ENCODE results near the gene S100A1.
"Not testable (repeated sequence)": the region's sequence is repeated elsewhere in the genome, so short reads cannot be mapped to it uniquely, and the experiment has no call there.

Gene S100A1

DNA sequence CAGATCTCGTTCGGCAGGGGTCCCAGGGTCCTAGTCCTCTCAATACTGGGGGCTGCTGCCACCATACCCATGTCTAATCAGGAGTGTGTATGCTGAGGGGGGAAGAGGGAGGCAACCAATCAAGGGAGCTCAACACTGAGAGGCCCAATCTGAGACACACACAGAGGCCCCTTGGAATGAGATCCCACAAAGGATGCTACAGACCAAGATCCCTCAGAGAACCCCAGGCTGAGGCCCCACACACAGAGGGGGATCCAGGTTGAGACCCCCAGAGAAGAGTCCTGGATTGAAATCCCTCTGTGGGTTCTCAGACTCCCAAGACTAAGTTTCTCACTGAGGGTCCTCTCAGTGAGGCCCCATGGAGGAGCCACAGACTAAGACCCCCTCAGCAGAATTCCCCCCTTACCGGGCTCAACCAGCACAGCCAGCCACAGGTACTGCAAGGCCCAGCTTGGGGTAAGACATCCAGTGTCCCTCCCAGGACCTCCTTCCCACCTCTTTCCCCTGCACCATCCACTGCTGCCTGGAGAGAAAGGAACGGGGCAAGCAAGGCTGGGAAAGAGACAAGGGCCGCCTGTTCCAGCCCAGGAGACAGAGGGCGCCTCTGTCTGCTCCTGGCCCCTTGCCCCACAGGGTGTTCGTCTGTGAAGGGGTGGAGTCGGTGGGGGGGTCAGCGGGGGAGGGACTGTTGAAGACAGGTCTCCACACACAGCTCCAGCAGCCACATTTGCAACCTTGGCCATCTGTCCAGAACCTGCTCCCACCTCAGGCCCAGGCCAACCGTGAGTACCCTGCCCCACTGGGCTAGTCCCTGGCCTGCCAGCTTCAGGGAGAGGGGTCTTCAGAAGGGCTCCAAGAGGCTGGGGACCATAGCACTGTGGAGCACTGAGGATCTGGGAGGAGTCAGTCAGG, at the start of gene S100A1:
Gene S100A1, plus strand, starts transcription at position 720 of the 912 bp plus-strand sequence. CDS start 2,088 bp downstream, outside the sequence.
- no peak for DNase-seq

DNA sequence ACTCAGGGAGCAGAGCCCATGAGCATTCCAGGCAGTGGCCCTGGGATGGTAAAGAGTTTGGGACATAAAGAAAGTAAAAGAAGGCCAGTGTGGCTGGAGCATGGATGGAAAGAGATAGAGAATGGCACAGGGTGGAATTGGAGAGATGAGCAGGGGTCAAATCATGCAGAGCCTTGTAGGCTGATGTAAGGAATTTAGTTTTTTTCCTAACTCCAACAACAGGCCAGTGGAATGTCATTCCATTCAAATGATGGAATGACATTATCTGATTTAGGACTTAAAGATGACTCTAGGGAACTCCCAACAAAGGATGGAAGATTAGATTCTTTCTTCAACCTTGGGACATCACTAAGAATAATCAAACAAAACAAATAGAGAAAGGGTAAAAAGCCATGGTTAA, 49.7 kb upstream of the S100A1 start:
- no peak for DNase-seq

DNA sequence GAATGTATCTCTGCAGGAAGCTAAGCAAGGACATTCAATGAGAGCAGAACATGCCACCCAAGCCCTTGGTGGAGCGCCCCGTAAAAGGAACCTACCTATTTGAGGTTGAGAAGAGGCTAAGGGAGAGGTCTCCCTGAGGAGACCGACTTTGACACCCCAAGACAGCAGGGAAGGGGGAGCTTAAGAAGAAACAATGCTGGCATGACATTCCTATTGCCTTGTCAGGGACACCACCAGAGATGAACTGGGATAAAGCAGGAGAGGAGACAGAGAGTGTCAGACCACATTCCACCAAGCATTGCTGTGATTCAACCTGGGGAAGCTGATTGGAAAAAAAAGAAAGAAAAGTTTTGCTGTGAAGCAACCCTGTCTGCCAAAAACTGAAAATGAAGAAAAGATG, 49.3 kb upstream of the S100A1 start:
- DNase-seq: no peak

DNA sequence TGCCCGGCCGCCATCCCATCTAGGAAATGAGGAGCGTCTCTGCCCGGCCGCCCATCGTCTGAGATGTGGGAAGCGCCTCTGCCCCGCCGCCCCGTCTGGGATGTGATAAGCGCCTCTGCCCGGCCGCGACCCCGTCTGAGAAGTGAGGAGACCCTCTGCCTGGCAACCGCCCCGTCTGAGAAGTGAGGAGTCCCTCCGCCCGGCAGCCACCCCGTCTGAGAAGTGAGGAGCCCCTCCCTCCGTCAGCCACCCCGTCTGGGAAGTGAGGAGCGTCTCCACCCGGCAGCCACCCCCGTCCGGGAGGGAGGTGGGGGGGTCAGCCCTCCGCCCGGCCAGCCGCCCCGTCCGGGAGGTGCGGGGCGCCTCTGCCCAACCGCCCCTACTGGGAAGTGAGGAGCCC, 45.4 kb upstream of the S100A1 start:
- not testable (repeated sequence) for DNase-seq

DNA sequence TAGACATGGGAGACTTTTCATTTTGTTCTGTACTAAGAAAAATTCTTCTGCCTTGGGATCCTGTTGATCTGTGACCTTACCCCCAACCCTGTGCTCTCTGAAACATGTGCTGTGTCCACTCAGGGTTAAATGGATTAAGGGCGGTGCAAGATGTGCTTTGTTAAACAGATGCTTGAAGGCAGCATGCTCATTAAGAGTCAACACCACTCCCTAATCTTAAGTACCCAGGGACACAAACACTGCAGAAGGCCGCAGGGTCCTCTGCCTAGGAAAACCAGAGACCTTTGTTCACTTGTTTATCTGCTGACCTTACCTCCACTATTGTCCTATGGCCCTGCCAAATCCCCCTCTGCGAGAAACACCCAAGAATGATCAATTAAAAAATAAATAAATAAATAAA, 44.7 kb upstream of the S100A1 start:
- not testable (repeated sequence) for DNase-seq

DNA sequence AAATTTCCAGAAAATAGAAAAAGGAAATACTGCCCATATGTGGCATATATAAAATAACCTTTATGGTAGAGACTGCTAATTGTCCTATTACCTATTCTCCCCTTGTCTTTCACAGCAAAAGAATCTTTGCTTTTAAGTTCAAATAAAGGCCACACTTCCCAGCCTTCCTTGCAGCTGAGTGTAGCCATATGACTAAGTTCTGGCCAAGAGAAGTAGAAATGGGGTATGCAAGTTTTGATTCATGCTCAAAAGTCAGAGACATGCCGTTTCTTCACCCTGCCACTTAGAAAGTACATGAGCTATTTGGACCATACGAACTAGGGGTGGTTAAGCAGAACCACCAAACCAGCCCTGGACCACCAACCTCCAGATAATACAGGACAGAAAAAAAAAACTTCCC, 44.3 kb upstream of the S100A1 start:
- DNase-seq: no peak

DNA sequence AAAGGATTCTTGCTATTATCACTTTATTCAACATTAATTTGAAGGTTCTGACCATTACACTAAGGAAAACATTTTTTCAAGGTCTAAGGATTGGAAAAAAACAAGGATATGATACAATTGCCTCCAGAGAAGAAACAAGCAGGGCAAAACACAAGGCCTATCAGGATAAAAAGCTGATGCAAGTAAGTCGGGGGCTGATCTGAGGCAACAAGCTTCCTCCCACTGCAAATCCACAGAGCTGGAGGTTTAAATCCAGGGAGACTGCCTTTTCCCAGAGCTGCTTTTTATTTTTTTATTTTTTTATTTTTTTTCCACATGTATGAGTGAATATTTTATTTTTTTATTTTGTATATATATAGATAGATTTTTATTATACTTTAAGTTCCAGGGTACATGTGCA, 43.2 kb upstream of the S100A1 start:
- DNase-seq: no peak

DNA sequence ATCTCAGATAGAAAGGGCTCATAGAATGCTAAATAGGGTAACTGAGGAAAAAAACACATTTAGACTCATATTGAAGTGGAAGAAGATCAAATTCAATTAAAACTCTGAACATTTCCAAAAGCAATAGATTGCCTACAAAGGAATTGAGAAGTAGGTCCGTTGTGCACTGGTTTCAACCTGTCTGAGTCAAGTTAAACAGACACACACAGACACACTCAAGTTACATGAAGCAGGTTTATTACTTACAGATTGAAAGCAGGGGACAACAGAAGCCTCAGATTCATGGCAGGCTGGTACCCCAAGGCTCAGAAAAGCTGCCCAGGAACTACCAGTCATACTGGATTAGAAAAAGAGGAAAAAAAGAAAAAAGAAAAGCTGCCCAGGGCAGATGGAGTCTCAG, 41.9 kb upstream of the S100A1 start:
- DNase-seq: no peak

DNA sequence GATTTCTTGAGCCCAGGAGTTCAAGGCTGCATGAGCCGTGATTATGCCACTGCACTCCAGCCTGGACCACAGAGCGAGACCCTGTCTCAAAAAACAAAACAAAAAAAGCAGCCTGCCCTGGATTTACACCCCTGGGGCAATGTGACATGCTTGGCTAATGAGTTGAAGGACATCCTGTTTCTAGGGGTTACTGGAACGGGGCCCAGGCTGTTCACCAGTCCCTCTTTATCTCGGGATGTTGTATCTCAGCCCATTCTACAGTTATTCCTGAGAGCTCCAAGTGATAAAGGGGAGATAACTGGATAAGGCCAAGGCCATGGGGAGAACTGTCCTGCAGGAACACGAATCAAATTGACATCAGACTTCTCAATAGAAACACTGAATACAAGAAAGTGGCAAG, 40.9 kb upstream of the S100A1 start:
- no peak for DNase-seq

DNA sequence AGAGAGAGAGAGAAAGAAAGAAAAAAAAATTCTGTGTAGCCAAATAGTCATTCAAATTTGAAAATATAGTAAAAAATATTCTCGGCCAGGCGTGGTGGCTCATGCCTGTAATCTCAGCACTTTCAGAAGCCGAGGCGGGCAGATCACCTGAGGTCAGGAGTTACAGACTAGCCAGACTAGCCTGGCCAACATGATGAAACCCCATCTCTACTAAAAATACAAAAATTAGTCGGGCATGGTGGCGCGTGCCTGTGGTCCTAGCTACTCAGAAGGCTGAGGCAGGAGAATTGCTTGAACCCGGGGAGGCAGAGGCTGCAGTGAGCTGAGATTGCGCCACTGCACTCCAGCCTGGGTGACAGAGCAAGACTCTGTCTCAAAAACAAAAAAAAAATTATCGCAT, 40.2 kb upstream of the S100A1 start:
- not testable (repeated sequence) for DNase-seq

DNA sequence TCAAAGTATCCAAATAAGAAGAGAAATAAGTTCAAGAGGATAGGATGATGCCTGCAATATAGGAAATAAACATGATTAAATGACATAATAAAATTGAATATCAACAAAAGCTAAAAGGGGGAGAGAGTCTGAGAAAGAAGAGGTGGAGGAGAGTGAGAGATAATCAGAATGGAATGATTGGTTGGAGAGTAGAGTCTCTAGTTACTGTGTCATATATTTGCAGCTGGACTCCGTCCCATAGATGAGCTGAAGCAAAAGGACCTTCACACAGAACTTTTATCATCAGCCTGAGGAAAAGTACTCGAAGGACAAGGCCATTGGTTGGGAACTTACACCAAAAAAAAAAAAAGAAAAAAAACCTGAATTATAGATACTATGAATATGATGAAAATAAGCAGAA, 39.8 kb upstream of the S100A1 start:
- DNase-seq: no peak

DNA sequence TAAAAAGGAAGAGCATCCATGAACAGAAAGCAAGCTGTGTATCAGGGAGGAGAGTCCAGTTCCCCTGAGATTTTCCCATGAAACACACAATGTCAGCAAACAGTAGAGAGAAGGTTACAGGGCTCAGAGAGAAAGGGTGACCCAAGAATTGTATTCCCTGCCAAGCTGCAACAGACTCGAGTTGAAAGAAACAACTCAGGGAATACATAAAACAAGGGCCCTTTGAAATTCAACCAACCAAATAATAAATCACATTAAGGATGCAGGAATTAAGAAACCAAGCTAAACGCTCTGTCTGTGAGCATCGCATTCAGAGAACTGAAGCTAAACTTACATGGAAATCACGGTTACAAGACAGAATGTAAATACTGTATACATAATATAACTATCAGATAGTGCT, 35.5 kb upstream of the S100A1 start:
- DNase-seq: no peak

DNA sequence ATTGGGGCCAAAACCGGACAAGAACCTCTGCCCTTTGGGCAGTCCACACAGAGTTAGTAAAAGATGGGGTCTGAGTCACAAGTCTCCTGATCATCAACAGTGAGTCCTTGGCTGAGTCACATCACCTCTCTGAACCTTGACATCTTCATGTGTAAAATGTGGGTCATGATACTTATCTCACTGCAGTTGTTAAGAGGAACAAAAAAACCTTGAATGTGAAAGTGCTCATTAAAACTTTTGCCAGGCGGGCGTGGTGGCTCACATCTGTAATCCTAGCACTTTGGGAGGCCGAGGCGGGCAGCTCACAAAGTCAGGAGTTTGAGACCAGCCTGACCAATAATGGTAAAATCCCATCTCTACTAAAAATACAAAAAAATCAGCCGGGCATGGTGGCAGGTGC, 31.0 kb upstream of the S100A1 start:
- DNase-seq: no peak

DNA sequence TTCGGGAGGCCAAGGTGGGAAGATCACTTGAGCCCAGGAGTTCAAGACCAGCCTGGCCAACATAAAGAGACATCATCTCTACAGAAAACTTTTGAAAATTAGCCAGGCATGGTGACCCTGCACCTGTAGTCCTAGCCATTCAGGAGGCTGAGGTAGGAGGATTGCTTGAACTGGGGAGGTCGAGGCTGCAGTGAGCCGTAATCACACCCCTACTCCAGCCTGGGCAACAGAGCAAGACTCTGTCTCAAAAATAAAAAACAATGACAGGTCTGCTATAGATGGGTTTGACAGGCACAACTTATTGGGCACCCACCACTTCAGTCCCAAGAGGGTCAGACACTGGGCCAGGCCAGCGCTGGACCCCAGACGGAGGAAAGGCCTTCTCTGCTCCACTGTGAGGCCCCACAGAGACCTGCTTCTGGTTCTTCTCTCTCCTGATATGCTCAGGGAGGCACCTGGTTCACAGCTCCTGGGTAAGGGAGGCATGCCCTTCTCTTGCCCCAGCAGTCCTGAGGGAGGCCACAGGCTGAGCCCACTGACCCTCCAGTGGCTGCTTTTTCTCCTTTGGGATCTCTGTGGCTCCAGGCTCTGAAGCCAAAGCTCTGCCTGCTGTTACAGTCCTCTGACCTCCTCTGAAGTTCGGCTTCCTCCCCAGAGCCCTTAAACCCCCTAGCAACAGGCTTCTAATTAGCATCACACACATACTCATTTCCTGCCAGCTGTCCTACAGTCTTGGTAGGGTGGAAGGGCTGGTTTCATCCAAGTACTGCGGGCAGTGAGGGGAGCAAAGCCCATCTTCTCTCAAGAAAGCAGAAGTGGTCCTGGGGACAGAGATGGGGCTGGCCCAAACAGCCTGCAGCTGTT, 29.7 kb upstream of the S100A1 start:
- DNase-seq: peak; percentile 28

DNA sequence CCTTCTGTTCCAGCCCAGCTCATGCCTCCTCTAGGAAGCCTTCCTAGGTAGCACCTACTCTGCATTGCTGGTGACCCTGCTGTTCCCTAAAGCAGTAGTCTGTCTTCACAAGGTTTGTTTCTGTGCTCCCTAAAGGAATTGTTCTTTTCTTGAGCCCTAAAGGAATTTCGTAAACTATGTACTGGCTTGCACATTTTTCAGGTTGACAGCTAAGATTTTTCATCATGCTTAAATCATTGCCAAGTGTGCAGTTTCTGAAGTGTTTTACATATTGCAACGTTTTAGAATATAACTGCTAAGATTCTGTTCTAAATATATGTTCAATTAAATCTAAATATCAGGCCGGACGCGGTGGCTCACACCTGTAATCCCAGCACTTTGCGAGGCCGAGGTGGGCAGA, 28.4 kb upstream of the S100A1 start:
- no peak for DNase-seq

DNA sequence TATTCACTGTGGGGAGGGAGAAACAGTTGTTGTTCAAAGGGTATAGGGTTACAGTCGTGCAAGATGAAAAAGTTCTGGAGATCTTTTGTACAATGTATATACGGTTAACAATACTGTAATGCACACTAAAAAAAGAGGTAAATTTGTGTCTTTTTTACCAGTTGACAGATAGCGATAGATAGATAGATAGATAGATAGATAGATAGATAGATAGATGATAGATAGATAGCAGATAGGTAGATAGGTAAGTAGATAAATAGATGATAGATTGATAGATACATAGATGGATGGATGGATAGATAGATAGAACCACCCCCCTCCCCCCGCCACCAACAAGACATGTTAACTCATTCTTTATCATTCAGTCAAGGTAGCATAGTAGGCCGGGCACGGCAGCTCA, 25.5 kb upstream of the S100A1 start:
- DNase-seq: no peak

DNA sequence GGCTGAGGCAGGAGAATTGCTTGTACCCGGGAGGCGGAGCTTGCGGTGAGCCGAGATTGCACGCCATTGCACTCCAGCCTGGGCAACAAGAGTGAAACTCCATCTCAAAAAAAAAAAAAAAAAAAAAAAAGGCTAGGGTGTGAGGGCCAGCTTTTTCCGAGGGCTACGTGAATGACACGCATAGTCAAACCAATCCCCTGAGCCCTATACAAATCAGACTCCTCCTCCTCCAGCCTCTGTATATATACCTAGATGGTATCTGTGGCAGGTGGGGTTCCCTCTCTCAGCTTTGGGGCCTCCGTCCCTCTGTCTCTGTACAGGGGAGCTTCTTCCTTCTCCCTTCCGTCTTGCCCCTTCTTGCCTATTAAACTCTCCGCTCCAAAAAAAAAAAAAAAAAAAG, 22.0 kb upstream of the S100A1 start:
- DNase-seq: no peak

DNA sequence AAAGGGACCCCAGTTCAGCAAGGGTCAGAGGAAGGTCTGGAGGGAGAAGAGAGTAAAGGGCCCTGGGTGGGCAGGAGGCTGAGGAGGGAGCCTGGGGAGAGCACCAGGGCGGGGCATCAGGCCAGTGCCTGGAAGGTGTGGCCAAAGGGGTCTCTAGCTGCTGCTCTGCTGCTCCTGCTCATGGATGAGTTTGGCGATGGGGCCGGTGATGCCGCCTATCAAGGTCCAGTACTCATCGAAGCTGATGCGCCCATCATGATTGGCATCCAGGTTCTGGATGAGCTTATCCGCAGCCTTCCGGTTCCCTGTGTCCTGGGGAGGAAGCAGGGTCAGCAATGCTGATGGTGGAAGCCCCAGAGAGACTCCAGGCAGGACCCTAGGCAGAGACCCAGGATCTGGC, 20.9 kb upstream of the S100A1 start:
- no peak for DNase-seq

DNA sequence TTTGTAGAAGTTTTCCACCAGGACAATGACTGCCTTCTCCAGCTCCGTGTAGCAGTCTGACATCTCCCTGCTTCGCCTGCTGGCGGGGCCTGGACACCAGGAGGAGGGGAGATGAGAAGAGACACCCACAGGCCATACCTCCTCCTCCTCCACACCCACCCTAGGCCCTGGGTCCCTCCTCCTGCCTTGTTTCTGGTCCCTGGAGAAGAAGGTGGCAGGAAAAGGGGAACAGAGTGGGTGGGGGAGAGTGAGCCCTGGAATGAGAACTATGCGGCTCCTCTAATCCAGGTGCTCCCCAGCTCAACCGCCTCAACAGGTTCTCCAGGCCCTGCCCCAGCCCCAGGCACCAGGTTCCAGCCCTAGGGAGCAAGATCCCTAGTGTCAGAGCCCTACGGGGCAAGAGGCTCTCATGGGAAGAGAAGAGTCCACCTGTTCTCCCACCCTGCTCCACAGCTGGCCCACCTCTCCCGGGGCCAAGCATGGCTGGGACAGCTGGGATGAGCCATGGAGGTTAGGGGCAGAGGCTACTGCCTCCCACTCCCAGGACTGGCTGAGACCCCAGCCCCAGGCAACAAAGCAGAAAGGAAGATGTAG, 20.0 kb upstream of the S100A1 start:
- DNase-seq: no peak

DNA sequence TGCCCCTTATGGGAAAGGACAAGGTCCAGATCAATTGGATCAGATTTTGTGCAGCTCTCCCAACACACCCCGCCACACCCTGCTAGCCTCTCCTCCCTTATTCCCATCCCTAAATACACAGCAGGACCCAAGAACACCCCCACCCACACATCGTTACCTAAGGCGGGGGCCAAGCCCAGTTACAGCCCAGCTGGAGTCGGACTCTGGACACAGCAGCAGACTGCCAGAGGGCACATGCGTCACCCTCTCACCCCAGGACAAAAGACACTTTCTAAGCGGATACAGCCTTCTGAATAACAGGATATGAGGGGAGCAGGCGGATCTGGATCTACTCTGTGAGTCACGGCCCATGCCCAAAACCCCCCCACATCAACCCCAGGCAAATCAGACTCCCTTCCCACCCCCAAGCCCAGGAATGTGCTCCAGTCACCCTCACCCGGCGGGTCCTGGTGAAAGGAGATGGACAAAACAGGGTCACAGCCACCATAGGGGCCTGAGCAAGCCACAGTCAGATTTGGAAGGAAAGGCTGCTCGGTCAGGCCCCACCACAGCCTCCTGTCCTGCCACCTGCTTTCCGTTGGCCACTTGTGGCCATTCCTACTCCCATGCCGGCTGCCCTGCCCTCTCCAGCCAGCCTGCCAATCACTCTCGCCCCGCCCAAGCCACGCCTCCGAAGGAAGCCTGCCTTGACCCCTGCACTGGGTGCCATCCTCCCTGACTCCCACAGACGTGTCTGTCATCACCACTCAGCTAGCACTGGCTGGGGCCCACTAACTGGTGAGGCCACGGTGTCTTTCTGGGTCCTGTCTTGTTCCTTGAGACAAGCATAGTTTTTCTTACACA, 19.3 kb upstream of the S100A1 start:
- DNase-seq: no peak

DNA sequence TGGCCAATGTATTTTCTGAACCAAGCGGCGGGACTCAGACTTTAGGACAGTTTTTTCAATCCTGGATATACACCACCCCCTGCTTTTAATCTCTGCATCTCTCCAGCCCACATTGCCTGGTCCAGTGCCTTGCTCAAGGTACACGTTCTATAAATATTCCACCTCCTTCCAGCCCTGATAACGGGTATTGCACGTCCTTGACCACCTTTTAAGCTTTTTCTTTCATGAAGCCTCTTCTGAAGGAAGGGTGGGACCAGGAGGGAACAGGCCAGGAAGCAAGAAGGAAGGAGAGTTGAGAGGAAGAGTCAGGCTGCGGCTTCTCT, 18.7 kb upstream of the S100A1 start:
- no peak for DNase-seq

DNA sequence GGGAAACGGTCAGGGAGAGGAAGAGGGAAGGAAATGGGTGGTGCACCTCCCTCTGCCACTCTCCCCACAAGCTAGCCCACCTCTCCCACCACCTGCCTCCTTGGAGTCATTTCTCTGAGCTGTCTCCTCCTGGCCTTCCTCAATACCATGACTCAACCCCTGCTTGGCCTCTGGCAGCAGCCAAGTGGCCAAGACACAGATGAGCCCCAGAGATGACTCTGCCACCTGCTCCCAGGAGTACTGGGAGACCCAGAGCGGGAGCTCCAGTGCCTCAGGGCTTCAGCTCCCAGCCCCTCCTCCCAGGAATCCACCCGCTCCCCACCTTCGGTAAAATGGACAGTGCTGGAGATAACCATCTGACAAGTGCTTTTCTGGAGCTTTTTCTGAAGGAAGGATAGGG, 17.9 kb upstream of the S100A1 start:
- DNase-seq: no peak

DNA sequence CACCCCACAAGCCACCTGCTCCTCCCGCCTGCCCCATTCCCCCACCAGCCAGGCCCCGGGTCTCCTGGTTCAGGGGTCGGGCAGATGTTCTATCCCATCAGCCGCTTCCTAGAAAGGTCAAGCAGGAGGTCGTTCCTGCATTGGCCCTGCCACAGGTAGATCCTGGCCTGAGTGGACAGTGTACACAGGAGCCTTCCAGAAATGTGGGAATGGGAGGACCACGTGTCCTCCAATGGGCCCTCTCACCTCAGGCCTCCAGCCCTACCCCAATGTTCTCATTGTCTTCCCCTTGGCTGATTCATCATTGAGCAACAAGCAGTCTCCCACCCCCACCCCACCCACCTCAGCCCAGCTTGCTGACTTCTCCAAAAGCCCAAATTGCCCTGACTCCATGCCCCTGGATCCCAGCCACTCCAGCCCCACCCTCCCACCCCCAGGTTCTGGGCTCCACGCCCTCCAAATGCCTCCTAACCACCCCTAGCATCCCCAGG, 17.4 kb upstream of the S100A1 start:
- DNase-seq: no peak
